ENCODE measurements around the gene ZBTB40. TPM values are rescaled to one million over a fixed set of nuclear protein-coding genes. Genes with fewer than 3 reads are reported as not detected.

The ZBTB40 gene
- total RNA-seq, 1 experiment from 2014 or later: 11.8 TPM

- DNase-seq (ENCODE audit: low read depth): no peak
Measured at GRCh38 chr1:22557341-22557950, 105.8 kb downstream of the ZBTB40 start.

DNA sequence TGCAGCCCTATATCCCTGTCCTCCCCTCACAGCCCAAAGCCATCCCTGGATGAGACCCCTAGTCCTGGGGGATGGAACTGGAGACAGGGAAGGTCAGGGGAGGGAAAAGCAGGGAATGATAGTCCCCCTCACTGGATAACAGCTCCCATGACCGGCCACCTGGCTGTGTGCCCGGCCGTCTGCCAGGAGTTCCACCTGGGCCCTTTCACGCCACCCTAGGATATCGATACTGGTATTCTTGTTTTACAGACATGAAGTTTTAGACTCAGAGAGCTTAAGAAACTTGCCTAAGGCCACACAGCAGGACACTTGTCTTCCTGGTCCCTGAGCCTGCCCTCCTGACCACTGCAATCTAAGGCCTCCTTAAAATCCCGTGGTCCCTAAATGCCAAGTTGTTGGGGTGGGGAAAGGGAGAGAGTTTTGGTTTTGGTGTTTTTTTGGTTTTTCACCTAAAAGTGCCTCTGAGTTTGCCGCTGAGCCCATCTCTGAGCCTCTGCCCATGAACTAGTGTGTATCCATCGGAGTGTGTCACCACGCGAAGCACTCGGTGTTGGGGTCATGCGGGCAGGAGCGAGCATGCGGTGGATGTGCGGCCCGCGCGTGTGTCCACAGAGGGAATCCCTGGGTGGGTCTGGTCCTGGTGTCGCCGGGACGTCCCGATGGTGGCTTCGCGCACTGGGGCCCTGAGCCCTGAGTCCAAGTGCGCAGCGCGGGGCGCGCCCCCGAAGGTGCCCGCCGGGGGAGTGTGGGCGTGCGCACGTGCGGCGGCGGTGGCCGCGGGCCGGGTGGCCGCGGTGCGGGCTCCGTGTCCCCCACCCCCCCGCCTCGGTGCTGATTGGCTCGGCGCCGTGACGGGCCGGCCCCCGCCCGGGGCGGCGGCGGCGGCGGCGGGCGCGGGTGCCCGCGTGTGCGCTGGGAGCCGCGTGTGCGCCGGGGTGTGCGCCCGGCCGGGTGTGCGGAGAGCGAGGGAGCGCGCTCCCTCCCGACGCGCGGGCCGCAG, 111.2 kb downstream of the ZBTB40 start, which contains the start of gene EPHA8:
Gene EPHA8 (plus strand): TSS at position 906 of the 1,000 bp plus-strand sequence. CDS start 147 bp downstream, outside the sequence.
- DNase-seq (ENCODE audit: low read depth): no peak

DNA sequence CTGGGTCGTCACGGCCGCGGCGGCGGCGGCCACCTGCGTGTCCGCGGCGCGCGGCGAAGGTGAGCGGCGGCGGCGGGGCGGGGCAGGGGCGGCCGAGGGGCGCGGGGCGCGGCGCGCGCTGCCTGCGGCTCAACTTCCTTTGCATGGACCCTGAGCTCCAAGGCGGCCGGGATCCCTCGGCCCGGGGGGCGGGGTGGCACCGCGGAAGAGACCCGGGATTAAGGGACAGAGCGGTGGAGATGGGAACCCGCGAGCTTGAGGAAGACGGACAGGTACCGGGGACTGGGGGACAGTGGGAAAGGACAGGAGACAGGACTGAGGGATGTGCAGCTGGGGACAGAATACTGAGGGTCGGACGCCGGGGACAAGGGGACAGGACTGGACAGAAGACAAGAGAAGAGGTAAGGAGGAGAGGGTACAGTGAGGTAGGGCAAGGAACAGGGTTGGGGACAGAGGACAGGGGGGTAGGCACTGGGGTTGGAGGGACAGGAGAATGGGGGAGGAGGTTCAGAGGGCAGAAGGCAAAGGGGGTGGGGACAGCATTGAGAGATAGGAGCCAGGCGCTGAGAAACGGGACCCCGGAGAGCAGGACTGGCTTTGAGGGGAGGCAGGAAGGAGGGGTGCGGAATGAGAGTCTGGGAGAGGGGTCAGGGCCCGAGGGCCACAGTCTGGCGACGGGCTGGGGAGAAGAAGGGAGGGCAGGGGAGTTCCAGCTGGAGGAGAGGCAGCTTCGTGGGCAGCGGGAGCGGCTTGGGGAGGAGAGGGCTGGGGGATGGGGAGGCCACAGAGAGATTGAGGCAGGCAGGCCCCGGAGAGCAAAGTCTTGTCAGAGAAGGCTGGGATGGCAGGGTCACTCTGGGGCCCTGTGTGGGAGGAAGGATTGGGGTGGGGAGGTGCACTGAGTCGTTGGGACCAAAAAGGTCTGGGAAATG, 112.3 kb downstream of the ZBTB40 start:
- no peak for DNase-seq (ENCODE audit: low read depth)

DNA sequence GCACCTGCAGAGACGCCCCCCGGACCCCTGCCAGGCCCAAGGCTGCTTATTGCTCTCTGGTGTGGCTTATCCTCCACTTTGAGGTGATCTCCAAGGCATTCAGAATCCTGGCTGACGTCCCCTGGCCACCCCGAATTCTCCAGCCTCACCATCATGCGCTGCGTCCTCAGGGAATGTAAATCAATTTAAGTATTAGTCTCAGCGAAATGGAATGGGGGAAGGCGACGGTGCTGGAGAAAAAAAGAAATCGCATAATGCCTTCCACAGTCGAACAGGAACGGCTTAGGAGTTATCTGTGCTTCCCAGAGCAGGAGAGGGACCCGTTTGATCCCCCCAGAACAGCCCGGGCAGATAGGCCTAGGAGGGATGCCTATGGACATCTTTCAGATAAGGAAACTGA, 114.5 kb downstream of the ZBTB40 start:
- DNase-seq (ENCODE audit: low read depth): no peak

DNA sequence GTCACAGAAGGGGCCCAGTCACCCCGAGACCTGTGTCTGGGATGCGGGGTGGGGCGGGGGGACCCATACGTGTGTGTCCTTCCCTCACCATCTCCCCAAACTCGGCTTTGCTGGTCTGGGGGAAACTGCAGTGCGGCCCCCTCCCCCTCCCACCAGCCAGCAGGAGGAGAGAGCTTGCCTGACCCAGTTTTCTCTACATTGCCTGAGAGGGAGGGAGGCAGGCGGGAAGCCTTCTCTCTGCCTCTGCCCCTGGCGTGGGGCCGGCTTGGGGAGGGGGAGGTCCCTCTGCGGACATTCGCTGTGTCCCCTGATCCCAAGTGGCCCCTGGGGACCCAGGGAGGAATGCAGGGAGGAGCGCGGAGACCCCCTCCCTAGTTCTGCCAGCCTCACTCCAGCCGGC, 115.5 kb downstream of the ZBTB40 start:
- no peak for DNase-seq (ENCODE audit: low read depth)

- no peak for DNase-seq (ENCODE audit: low read depth)
Measured at GRCh38 chr1:22567994-22568393, 116.3 kb downstream of the ZBTB40 start.

DNA sequence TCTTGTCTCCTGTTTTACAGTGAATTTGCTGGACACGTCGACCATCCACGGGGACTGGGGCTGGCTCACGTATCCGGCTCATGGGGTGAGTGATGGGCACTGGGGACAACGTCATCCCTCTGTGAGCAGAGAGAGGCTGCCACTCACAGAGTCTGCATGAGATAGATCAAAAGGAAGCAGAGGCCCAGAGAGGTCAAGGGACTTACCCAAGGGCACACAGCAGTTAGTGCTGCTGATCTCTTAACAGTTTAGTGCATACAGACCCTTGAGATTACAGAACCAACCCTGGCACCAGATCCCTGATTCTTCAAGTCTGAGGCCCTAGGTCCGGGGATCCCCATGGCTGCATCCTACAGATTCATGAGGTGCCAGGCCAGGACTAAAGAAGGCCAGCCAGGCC, 117.6 kb downstream of the ZBTB40 start:
- no peak for DNase-seq (ENCODE audit: low read depth)

DNA sequence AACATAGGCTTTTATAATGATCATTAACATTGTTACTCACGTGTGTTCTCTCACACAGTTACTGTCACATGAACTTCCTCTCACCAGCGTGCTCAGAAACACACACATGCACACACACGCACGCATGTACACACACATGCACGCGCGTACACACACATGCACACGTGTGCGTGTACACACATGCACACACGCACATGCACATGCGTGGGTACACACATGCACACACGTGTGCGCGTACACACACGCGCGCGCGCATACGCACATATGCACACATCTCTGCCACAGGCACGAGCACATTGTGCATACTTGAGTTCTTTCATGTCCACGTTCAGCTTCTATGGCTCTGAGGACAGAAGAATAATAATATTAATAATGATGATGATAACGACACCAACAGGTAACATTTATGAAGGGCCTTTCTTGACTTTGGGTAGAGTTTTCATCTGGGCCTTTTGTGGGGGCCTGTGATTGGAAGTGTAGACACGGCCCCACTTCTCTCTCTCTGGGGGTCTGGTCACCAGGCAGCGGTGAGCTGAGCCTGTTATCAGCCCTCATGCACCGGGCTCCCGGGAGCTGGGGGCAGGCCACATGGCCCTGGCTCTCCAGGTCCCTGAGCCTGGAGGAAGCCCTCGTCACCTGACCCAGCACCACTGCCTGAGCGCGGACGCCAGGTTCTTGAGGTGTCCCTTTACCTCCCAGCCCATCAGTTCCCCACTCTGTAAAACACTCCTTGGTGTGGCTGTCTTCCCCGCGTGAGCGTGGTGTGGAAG, 118.7 kb downstream of the ZBTB40 start:
- no peak for DNase-seq (ENCODE audit: low read depth)

GRCh38 chr1:22572818-22573217, 121.2 kb downstream of the ZBTB40 start:
- no peak for DNase-seq (ENCODE audit: low read depth)

DNA sequence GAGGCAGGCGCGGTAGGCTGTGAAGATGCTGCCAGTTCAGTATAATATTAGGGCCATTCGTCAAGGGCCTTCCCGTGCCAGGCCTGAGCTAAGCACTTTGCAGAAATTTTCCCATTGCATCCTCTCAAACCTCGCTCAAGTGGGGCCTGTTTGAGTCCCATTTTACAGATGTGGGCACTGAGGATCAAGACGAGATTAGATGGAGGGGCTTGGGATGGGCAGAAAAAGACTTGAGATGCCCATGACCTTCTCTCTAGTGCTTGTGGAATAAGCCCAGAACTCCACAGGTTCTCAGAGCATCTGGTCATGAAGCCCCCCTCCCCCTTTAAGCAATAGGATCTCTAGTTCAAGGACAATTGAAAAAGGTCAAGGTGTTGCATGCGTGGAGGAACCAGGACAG, 121.6 kb downstream of the ZBTB40 start:
- no peak for DNase-seq (ENCODE audit: low read depth)

DNA sequence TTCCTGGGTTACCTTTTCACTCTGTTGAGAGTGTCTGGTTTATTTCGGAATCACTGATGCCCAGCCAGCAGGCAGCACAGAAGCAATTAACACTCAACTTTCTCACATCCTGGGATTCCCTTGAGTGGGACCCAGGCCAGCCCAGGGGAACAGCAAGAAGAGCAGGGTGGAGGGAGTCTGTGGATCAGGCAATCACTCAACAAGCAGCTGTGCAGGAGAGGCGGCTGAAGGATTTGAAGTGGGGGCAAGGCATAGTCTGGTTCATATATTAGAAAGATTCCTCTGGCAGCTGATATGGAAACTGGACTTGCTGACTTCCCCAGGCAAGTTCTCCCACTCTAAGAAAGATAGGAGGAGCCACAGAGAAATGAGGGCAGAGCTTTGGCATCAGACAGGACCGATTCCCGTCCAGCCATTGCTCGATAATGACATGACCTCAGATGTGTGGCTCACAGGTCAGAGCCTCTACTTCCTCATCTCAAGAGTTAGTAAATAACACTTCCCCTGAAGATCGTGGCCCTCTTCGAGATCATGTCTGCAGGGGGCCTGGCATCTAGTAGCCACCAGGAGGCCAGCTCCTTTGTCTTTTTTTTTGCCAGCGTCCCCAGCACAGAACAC, 124.0 kb downstream of the ZBTB40 start:
- DNase-seq (ENCODE audit: low read depth): no peak

- no peak for DNase-seq (ENCODE audit: low read depth)
Measured at GRCh38 chr1:22576150-22576544, 124.5 kb downstream of the ZBTB40 start.

DNA sequence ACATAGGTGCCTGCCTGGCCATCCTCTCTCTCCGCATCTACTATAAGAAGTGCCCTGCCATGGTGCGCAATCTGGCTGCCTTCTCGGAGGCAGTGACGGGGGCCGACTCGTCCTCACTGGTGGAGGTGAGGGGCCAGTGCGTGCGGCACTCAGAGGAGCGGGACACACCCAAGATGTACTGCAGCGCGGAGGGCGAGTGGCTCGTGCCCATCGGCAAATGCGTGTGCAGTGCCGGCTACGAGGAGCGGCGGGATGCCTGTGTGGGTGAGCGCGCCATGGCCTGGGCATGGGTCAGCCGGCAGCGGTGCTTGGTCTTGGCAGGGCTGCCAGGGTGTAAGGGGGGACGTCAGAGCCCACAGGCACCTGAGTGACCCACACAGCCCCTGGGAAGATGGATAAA, 125.0 kb downstream of the ZBTB40 start:
- DNase-seq (ENCODE audit: low read depth): no peak

DNA sequence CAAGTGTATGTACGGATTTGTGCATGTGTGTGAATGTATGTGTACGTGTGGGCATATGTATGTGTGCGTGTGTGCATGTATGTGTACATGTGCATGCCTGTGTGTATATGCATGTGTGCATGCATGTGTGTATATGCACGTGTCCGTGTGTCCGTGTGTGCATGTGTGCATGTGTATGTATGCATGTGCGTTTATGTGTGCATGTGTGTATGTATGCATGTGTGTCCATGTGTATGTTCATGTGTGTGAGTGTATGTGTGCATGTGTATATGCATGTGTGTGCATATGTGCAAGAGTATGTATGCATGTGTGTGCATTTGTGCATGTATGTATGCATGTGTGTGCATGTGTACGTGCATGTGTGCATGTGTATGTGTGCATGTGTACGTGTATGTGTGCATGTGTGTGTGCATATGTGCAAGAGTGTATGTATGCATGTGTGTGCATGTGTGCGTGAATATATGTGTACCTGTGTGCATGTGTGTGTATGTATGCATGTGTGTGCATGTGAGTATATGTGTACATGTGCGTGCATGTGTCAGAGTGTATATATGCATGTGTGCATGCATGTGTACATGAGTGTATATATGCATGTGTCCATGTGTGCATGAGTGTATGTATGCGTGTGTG, 127.2 kb downstream of the ZBTB40 start:
- no peak for DNase-seq (ENCODE audit: low read depth)

- no peak for DNase-seq (ENCODE audit: low read depth)
Measured at GRCh38 chr1:22579541-22580155, 128.0 kb downstream of the ZBTB40 start.

Measured in M059J (cell line).